RWPE2 (cell line): ENCODE measurements around the gene NAV3.

Experiments used
- ATAC-seq: fragments of 200-7000 bp; cut with Tn5 transposase; 3 replicates; pipeline ENCODE4 v1.9.1; 2021; ENCODE audit warnings: low read depth
- DNase-seq: peaks from one replicate; pipeline ENCODE4 v3.0.0-alpha.2; 2020; ENCODE audit warnings: low spot score
- H3K27ac ChIP-seq: fragments of 450-650 bp; 2 replicates; pipeline ENCODE4 v1.5.1; 2017; ENCODE audit warnings: mild to moderate bottlenecking; ENCODE audit not compliant: poor library complexity, severe bottlenecking
- H3K27me3 ChIP-seq: fragments of 250-450 bp; sonication (Bioruptor Pico); 2 replicates; pipeline ENCODE4 v1.5.1; 2021; ENCODE audit warnings: mild to moderate bottlenecking, moderate library complexity; ENCODE audit not compliant: insufficient read depth, poor library complexity, severe bottlenecking
- H3K36me3 ChIP-seq: fragments of 250-450 bp; sonication (Bioruptor Pico); 2 replicates; pipeline ENCODE4 v1.5.1; 2020; ENCODE audit warnings: low read depth, mild to moderate bottlenecking, moderate library complexity
- H3K4me1 ChIP-seq: fragments of 250-450 bp; sonication (Bioruptor Pico); 2 replicates; pipeline ENCODE4 v1.5.1; 2021; ENCODE audit warnings: mild to moderate bottlenecking, moderate library complexity; ENCODE audit not compliant: insufficient read depth, poor library complexity, severe bottlenecking
- H3K4me3 ChIP-seq: fragments of 250-450 bp; sonication (Bioruptor Pico); 2 replicates; pipeline ENCODE4 v1.5.1; 2021; ENCODE audit warnings: mild to moderate bottlenecking, moderate library complexity; ENCODE audit not compliant: severe bottlenecking
- H3K9me3 ChIP-seq: fragments of 250-450 bp; sonication (Bioruptor Pico); 2 replicates; pipeline ENCODE4 v1.5.1; 2021; ENCODE audit warnings: mild to moderate bottlenecking, moderate library complexity; ENCODE audit not compliant: severe bottlenecking
- CTCF ChIP-seq: fragments of 450-650 bp; IDR thresholded peaks from one replicate; pipeline ENCODE4 v1.5.1; 2017; ENCODE audit warnings: mild to moderate bottlenecking, moderate library complexity; ENCODE audit not compliant: poor library complexity, severe bottlenecking

The NAV3 gene

GRCh38 chr12:77847680-77848431 is 17.2 kb downstream of the NAV3 start:
- Histone ChIP-seq H3K27me3 (no peaks in the 10 kb centered on the region), H3K27ac (peak overlapping the region; percentile 69), H3K4me1 (peaks cover 28% of the 10 kb centered on the region), H3K36me3 (no peaks in the 10 kb centered on the region), H3K9me3 (no peaks in the 10 kb centered on the region), H3K4me3 (no peak overlapping the region)
- ATAC-seq (peak; percentile 87), DNase-seq (no peak)
- no peak for TF ChIP-seq CTCF

GRCh38 chr12:77850129-77850528 is 19.4 kb downstream of the NAV3 start:
- Histone ChIP-seq H3K27me3 (no peaks in the 10 kb centered on the region), H3K36me3 (no peaks in the 10 kb centered on the region), H3K27ac (no peak overlapping the region), H3K9me3 (no peaks in the 10 kb centered on the region), H3K4me1 (peaks cover 28% of the 10 kb centered on the region), H3K4me3 (no peak overlapping the region)
- ATAC-seq (no peak), DNase-seq (no peak)
- TF ChIP-seq CTCF = no peak

GRCh38 chr12:77850698-77851097 is 20.0 kb downstream of the NAV3 start:
- H3K9me3 ChIP-seq = no peaks in the 10 kb centered on the region
- peaks cover 27% of the 10 kb centered on the region for H3K4me1 ChIP-seq
- no peak for DNase-seq
- H3K27me3 ChIP-seq = no peaks in the 10 kb centered on the region
- ATAC-seq = no peak
- no peak for TF ChIP-seq CTCF
- H3K4me3 ChIP-seq = no peak overlapping the region
- no peak overlapping the region for H3K27ac ChIP-seq
- no peaks in the 10 kb centered on the region for H3K36me3 ChIP-seq

GRCh38 chr12:77855548-77855947 is 24.9 kb downstream of the NAV3 start:
- no peak overlapping the region for H3K4me3 ChIP-seq
- 0 out of 3 replicates have a peak, but pooled peaks have one; percentile 31 for ATAC-seq
- no peaks in the 10 kb centered on the region for H3K36me3 ChIP-seq
- TF ChIP-seq CTCF = no peak
- H3K4me1 ChIP-seq = no peaks in the 10 kb centered on the region
- no peak for DNase-seq
- H3K9me3 ChIP-seq = no peaks in the 10 kb centered on the region
- peaks cover 3% of the 10 kb centered on the region for H3K27me3 ChIP-seq
- H3K27ac ChIP-seq = no peak overlapping the region

GRCh38 chr12:77861317-77861716 is 30.6 kb downstream of the NAV3 start:
- no peak for TF ChIP-seq CTCF
- H3K36me3 ChIP-seq = no peaks in the 10 kb centered on the region
- no peaks in the 10 kb centered on the region for H3K9me3 ChIP-seq
- no peak overlapping the region for H3K4me3 ChIP-seq
- DNase-seq = no peak
- no peaks in the 10 kb centered on the region for H3K4me1 ChIP-seq
- no peak for ATAC-seq
- peaks cover 13% of the 10 kb centered on the region for H3K27me3 ChIP-seq
- no peak overlapping the region for H3K27ac ChIP-seq
